CD4-positive, alpha-beta T cell treated with Interleukin-4 for 4 hours (primary cell): ENCODE data around the gene CLCNKB.
A peak's percentile ranks its signal among the peaks of the same experiment; 100 is the strongest.
"Not testable (repeated sequence)": the region's sequence is repeated elsewhere in the genome, so short reads cannot be mapped to it uniquely, and the experiment has no call there.

Source experiments
- DNase-seq: peaks from one replicate; pipeline ENCODE4 v3.0.0-alpha.2; 2020

The CLCNKB gene

DNA sequence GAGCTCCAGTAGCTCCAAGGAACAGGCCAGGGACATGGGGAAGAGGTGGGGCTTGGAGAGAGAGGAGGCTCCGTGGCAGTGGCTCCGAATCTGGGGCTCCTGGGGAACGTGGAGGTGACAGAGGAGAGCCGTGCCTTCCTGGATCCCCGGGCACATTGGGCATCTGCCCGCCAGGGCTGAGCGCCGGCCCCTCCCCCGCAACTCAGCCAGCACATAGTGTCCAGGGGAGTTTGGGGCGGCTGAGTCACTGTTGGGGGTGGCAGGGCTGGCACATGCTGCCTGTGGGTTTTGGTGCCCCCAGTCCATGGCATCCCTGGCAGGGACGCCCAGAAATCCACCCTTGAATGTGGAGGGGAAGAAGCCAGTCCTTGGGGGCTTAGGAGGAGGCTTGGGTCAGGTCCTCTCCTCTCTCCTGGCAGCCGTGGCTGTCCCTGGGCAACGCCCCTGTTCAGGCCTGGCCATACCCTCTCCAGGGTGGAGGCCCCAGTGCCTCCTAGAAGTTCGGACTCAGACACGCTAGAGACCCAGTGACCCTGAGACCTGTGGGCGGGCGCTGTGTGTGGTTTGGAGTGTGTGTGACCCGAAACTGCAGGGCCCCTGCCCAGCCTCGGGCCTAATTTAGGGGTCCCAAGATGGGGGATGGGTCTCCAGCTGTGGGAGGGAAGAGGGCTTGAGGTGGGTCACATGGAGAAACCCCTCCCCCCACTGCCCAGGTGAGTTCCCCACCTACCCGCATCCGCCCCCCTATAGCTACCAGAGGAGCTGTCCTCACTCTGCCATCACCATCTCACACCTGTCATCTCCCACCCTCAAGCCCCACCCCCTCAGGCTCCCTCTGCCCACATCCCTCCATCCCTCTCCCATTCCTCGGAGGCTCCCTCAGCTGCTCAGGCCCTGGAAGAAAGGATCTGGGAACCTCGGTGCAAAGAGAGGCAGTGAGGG lies 27.4 kb upstream of the CLCNKB start:
- no peak for DNase-seq

DNA sequence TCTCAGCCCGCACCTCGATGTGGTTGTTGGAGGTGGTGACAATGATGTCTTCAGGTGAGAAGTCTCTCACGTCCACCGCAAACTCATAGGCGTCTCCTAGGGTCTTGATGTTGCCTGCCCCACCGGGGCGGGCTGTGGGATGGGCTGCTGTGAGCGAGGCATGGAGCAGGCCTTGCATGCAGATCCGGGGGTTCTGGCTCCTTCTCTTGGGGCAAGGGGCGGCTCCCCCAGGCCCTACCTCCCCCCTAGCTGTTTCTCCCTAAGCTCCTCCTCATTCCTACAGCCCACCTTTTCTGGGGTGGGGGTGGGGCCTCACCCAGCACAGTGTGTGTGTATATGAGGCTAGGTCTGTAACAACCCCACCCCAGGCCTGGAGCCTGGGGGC lies 26.5 kb upstream of the CLCNKB start:
- no peak for DNase-seq

DNA sequence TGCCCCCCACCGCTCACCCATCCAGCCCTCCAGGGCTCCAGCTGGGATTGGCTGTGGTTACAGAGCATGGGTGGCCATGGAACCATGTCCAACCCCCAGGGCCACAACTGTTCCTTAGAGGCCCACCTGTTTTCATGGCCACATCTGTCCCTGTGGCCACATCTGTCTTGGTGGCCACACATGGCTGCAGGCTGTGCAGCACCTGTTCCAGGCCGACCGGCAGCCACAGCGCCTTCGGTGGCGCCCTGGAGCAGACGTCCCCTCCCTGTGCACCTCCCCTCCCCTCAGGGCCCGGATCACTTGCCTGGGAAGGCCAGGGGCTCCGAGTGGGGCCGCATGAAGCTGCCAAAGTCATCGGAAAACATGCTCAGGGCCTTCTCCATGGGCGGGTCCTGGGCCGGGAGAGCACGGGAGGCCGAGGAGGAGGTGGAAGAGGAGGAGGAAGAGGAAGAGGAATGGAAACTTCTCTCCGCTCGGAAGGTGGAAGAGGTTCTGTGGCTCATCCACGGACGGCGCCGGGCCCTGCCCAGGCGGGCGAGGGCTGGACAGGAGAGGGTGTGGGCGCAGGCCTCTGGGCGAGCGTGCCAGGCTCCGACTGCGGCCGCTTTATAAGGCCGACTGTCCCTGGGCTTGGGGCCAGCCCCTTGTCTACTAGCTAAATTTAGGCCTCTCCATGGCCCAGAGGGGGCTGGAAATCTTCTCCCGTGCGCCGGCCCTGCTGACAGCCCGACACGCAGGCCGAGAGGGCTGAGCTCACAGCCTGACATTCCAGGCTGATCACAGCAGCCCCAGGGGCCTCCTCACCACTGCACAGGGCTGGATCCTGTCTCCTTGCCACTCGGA lies 25.9 kb upstream of the CLCNKB start, which contains the start of gene HSPB7:
Gene HSPB7, minus strand, starts transcription at position 583 of the 843 bp plus-strand sequence. Its CDS starts 80 bp downstream, at position 503.
- no peak for DNase-seq

DNA sequence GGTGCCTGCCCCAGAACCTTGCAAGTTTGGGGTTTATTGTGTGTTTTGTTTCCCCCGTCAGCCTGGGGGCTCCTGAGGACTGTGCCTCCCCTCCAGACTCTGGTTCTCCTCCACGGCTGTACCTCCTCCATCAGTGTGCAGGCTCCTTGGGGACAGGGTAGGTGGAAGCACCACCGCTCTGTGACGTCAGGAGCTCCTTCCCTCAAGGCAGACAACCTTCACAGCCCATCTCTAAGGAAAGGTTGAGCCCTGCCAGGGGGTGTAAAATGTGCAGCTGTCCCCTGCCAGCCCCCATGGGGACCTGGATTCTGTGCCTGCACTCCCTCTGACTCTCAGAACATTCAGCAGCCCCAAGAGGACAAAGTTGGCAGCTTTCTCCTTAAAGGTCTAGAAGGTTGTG lies 25.3 kb upstream of the CLCNKB start:
- no peak for DNase-seq

DNA sequence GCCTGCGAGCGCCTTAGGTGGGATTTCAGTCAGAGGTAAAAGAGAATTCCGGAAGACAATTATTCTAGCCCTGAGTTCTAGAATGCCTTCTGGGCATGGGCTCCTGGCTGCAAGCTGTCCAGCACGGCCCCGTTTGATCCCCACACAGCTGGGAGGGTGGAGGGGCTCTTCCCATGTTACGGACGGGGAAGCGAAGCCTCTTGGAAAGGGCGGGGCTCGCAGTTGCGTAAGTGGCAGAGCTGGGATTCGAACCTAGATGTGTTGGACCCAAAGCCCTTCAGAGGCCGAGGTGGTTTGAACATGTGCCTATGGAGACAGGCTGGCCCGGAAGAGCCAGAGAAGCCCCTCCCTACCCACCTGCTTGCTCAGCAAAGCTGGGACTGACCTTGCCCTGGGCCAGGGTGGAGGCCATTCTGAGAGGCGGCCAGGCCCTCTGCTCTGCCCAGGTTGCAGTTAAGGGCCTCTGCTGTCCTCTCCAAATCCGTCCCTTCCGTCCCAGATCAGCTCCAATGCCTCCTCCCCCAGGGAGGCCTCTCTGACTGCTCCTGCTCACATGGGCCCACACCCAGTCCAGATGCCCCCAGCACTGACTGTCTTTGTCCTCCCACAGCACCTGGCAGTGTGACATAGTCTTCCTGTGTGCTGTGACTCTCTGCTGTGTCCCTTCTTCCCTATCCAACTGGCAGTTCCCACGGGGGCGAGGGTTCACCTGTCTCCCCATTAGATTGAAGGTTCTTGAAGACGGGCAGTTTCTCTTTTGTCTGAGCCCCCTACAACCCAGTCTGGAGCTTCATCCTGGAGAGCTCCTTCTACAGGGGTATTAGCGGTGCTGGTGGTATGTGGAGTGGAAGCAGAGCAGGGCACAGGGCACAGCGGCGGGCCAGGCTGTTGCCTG lies 24.6 kb upstream of the CLCNKB start:
- DNase-seq, result no peak

DNA sequence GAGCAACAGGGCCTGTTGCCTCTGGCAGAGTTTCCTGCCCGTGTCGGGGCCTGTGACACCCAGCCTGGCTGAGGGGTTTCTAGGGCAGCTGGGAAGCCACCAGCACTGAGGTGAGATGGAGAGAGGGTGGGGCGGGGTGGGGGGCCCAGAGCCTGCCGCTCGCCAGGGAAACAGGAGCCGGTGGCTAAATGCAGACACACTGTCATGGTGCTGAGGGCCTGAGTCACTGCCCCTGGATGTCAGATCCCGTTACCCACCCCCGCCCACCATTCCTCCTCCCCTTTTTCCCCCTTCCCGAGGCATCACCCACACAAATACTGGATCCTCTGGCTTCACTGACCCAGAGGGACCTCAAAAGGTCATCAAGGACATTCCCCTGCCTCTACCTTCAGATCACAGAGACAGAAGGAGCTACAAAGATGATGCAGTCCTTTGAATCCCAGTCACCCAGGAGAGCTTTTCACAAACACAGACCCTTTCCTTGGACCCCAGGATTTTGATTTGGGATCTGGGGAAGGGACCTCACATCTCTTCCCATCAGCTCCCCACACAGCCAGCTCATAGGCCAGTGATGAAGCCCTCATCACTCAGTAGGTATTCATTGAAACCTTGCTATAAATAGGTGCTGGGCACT lies 23.8 kb upstream of the CLCNKB start:
- no peak for DNase-seq

DNA sequence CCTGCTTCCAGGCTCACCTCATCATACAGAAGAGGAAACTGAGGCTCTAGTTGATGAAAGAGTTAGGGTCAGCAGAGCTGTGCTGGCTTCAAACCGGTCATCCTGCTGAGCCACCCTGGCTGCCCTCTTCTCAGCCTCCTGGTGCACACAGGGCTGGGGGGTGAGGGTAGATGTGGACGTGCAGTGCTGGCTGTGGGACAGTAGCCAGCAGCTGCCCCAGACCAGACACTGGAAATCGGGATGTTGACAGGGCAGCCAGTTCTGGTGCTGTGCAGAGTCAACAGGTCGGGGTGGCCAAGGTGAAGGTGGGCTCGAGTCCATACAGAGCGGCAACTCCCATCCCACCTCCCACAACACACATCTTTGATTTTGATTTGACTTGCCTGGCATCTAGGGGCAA lies 23.3 kb upstream of the CLCNKB start:
- DNase-seq, result no peak

DNA sequence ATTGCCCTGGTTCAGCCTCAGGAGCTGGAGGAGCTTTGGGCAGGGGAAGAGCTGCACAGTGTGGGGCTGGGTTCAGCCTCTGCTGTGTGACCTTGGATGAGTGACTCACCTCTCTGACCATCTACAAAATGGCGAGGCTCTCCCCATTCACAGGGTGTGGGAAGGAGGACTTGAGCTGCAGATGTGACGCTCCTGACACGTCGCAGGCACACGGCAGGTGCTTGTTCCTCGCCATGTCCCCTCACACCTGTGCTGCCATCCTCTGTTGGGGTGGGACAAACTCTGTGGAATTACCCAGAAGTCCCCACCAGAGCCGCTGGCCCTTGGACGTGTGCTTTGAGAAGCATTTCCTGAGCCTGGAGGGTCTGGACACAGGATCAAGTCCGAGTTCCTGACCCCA lies 22.7 kb upstream of the CLCNKB start:
- not testable (repeated sequence) for DNase-seq

DNA sequence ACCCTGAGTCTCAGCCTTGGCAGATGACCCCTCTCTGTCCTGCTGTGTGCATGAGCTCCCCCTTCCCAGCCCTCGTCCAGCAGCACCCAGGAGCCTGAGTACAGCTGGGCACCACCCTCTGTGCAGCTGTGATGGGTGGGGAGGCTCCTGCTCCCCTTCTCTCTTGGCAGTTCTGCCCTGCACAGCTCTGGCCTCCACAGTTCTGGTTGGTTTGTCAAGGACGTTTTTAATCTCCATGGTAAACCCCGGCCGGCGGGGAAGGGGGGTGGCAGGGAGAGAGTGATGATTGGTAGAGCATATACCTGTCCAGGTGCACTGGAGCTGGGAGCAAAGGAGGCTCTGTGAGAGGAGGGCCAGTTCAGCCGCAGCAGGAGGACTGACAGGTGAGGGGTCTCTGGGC lies 21.9 kb upstream of the CLCNKB start, which contains the start of gene CLCNKA:
Gene CLCNKA, plus strand, starts transcription at position 356 of the 400 bp plus-strand sequence. CDS start 584 bp downstream, outside the sequence.
- no peak for DNase-seq

DNA sequence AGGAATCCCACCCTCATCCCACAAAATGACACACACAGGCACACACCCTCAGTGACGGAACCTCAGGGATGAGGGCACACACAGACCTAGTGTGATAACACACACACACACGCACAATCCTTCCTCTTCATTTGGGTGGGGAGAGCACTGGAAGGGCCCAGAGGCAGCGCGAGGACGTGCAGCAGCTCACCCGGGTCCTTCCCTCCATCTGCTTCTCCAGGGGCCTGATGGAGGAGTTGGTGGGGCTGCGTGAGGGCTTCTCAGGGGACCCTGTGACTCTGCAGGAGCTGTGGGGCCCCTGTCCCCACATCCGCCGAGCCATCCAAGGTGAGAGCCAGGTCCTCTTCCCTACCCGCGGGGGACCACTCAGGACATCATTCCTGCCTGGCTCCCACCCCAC lies 21.2 kb upstream of the CLCNKB start:
- DNase-seq, result no peak

DNA sequence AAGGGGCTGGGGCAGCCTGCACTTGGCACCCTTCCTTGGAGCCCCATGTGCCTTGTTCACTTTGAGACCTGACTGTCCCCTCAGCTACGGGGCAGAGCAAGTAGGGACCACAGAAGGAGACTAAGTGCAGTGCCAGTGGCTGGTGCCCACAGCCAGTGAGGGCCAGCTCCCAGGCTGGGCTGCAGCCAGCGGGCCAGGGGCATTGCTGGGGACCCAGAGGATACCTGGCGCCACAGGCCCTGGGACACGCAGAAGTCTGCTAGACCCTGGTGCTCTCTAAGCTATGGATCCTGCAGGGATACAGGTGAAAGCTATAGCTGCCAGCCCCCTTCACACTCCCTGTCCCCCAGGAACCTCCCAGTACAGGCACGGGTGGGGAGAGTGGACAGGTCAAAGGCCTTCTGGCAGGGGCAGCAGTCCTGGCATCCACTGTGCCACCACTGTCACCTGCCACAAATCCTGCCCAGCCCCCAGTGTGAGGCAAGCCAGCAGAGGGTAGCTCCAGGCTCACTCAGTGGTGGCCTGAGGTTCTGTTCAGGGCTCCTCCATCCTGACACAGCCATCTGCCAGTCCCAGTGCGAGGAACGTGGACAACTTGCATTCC lies 20.4 kb upstream of the CLCNKB start:
- DNase-seq, result no peak

DNA sequence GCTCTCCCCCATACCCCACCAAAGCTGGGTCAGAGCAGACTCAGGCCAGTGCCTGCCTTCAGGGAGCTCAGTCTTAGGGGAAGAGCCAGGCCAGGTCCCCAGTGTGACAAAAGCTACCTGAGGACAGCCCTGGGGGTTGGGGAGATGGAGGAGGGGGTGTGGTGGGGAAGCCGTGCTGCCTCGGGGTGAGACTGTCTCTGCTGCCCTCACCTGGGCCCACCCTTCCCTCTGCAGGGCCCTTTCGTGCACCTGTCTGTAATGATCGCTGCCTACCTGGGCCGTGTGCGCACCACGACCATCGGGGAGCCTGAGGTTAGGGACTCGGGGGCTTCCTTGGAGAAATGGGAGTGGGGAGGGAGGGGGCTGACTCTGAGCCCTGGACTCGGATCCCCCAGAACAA lies 17.3 kb upstream of the CLCNKB start:
- DNase-seq, result not testable (repeated sequence)

DNA sequence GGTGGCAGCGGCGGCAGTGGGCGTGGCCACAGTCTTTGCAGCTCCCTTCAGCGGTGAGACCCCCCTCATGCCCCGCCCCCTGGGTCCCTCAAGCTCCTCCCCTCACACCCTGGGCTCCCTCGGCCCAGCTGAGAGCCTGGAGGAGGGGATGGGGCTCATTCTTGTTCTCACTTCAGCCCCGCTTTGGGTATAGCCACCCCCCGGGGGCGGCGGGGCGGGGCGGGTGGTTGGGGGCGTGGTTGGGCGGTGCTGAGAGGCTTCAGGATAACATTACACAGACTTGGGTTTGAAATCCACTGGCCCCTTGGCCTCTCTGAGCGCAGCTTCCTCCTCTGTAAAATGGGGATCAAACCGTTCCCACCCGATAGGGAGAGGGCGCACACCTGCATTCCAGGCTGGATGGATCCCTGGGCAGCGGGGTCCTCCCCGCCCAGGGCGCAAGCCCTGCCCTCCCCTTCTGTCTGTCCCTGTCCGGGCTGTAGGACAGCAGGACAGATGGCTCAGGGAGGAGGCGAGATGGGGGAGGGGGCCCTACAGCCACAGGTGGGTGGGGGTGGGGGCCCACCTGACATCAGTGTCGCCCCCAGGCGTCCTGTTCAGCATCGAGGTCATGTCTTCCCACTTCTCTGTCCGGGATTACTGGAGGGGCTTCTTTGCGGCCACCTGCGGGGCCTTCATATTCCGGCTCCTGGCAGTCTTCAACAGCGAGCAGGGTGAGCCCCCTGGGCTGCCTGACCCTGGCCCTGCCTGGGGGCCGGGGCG lies 16.7 kb upstream of the CLCNKB start:
- peak; percentile 5 for DNase-seq

DNA sequence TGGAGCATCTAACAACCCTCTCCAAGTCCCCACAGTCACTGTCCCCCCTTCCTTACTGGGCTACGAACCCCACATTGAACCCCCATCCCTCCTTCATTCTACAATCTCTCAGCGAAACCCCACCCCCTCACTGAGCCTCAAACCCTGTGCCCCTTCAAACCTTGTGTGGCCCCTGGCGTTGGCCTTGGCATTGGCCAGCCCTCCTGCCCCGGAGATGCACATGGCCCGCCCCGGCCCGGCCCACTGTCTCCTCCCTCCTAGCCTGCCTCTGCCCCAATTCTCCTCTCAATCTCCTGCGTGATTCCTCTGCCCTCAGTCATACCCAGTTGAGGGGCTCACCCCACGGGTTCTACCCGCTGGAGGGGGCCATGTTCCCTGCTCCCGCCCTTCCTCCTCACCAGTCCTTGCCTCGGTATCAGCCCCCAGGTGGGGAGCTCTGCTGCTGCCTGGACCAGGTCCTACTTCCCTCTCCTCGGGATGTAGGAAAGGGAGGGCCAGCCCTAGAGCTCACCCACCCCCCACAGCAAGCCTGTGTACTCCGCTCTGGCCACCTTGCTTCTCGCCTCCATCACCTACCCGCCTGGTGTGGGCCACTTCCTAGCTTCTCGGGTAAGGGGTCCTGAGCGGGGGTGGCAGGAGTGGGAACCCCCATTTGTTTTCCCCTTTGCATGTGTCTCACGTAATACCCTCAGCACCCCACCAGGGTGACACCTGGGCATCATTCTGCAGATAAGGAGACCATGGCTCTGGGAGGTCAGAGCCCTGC lies 15.2 kb upstream of the CLCNKB start:
- DNase-seq, result no peak

DNA sequence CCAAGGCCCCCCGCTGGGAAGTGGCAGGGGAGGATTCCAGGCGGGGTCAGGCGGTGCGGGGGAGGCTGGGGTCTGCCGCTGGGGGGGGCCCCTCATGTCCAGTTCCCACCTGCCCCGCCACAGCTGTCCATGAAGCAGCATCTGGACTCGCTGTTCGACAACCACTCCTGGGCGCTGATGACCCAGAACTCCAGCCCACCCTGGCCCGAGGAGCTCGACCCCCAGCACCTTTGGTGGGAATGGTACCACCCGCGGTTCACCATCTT lies 14.6 kb upstream of the CLCNKB start:
- not testable (repeated sequence) for DNase-seq

DNA sequence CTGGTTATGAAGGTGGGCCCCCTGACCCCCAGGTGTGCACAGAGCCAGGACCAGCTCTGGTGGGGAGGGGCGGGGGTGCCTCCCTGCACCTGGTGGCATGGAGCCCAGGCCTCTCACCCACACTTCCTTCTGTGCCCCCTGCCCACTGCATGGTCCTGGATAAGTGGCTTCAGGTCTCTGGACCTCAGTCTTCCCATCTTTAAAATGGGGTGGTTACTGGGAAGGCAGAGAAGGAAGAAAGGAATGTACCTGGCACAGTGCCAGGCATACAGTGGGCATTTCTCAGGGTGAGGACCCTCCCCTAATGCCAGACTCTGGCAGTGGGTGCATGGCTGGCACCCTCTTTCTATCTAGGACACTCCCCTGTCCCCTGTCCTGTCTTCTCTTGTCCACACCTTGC lies 14.3 kb upstream of the CLCNKB start:
- DNase-seq, result no peak

DNA sequence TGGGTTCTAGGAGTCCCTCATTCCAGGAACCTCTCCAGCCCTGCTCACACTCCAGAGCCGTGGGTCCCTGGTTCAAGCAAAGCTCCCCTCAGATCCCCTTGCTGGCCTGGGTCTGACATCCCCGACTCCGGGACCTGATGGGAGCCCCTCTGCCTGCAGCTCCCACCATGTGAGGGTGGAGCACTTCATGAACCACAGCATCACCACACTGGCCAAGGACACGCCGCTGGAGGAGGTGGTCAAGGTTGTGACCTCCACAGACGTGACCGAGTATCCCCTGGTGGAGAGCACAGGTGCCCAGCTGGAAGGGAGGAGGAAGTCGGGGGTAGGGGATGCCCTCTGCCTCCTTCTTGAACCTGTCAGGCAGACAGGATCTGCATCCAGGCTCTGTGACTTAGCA lies 12.0 kb upstream of the CLCNKB start:
- DNase-seq, result no peak

DNA sequence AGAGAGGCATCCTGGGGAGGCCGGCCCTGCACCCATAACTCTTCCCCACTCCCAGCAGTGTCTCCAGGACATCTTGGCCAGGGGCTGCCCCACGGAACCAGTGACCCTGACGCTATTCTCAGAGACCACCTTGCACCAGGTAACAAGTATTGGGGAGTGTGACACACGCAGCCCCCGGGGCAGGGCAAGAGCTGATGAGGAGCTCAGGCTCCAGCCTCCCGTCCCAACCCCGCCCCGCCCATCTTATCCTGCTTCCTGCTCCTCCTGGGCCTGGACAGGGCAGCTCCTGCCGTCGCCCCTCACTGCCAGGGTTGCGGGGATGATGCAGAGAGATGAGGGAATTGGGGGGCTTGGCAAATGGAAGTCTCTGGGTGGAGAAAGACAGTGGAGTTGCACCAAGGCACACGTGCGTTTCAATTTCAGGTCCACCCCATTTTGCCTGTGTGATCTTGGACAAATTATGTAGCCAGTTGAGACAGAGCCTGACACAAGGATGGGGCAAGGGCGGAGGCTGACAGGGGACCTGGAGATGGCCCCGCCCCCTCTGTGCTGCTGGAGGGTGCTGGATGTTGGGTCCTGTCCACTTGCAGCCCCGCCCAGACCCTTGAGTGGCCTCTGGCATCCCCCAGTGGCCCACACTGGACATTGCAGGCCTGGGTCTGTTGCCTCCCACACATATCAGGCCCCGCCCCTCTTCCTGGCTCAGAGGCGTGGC lies 11.0 kb upstream of the CLCNKB start:
- DNase-seq, result peak; percentile 14

DNA sequence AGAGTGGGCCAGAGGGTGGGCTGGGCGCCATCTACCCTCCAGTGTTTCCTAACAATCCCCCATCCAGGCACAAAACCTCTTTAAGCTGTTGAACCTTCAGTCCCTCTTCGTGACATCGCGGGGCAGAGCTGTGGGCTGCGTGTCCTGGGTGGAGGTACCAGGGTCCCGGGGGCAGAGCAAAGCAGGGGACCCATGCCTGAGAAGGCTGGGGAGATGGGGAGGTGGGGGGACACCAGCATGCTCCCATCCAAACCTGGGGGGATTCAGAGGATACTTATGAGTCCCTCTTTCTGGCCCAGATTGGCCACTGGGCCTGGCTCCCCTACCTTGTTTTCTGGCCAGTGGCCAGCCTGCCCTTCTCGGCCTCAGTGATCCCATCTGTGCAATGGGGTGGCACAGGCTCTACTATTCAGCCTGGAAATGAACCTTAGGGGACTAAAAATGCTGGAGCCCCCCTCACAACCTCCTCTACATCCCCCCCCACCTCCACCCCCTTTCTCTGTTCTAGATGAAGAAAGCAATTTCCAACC lies 10.4 kb upstream of the CLCNKB start:
- DNase-seq, result not testable (repeated sequence)
